Lower leg skin (tissue), 4 donors: Measurements from ENCODE around the gene DCDC2C. TPM values are rescaled to one million over a fixed set of nuclear protein-coding genes. Genes with fewer than 3 reads are reported as not detected.

Experiments used
- DNase-seq, 2 donors: peaks; one replicate each; pipeline ENCODE4 v3.0.0-alpha.2; 2019; ENCODE audit warnings: low spot score in 2 of 2
- H3K4me3 ChIP-seq: fragments of 200-600 bp; sonication (generic); 2 replicates; pipeline ENCODE4 v1.5.1; 2017; ENCODE audit warnings: mild to moderate bottlenecking, low read depth; ENCODE audit not compliant: poor library complexity, severe bottlenecking
- POLR2A ChIP-seq, 2 donors: fragments of 450-650 bp; IDR thresholded peaks; one replicate each; pipeline ENCODE4 v1.6.1; 2016 to 2017; ENCODE audit warnings: antibody characterized with exemption in 2 of 2, mild to moderate bottlenecking in 1 of 2, moderate library complexity in 1 of 2
- WGBS, 2 donors: methylation state at CpG; one replicate each; pipeline ENCODE4 v1.1.5; 2018; 5-methylcytosine and 5-hydroxymethylcytosine counted together
- intact Hi-C: fragments of 100-400 bp; cut with DNase I; formaldehyde crosslinking; loops from one replicate; pipeline ENCODE4 v1.15.0; 2023; ENCODE audit warnings: low total_unique reads
- total RNA-seq, 4 donors: library from RNA; depleted of rRNA; stranded (reverse); fragments of >200 nt; gene quantifications; one replicate each; pipeline ENCODE4 v1.1.0, GENCODE V29; 2016
- TF ChIP-seq, protein P1 (sequence below), 3 donors: fragments of 450-650 bp; IDR thresholded peaks; one replicate each; pipeline ENCODE4 v1.5.1; 2016; ENCODE audit warnings: antibody characterized with exemption in 3 of 3, mild to moderate bottlenecking in 3 of 3, moderate library complexity in 2 of 3

Gene DCDC2C
- total RNA-seq, 4 donors from 2014 or later = 0.16 TPM; not detected in 3

DNA sequence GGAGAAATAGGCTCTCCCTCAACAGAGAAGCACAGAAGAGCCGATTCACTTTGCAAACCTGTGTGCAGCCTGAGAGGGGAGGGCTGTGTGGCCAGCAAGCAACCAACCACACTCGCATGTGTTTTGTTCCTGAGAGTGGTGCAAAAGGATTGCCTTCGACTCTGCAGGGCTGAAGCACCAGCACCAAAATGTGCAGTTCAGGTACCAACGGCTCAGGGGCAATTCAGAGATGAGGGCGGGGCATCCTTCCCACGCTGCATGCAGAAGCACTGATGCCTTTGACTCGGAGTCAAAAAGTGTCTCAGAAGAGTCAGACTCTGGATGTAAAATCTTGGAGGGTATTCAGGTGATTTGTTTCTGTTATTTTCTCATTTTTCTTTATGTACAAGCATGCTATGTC is 55.5 kb downstream of the DCDC2C start:
- no peak overlapping the region for H3K4me3 ChIP-seq
- 59 to 63% methylated on average over 7 of the region's 7 CpGs for WGBS, 2 donors
- no peak for DNase-seq
- no peak for TF ChIP-seq POLR2A (IDR thresholded peaks at IDR 0.05)
- TF ChIP-seq, protein P1, sequence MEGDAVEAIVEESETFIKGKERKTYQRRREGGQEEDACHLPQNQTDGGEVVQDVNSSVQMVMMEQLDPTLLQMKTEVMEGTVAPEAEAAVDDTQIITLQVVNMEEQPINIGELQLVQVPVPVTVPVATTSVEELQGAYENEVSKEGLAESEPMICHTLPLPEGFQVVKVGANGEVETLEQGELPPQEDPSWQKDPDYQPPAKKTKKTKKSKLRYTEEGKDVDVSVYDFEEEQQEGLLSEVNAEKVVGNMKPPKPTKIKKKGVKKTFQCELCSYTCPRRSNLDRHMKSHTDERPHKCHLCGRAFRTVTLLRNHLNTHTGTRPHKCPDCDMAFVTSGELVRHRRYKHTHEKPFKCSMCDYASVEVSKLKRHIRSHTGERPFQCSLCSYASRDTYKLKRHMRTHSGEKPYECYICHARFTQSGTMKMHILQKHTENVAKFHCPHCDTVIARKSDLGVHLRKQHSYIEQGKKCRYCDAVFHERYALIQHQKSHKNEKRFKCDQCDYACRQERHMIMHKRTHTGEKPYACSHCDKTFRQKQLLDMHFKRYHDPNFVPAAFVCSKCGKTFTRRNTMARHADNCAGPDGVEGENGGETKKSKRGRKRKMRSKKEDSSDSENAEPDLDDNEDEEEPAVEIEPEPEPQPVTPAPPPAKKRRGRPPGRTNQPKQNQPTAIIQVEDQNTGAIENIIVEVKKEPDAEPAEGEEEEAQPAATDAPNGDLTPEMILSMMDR (IDR thresholded peaks at IDR 0.05) = no peak
- intact Hi-C loops = no loop called here

DNA sequence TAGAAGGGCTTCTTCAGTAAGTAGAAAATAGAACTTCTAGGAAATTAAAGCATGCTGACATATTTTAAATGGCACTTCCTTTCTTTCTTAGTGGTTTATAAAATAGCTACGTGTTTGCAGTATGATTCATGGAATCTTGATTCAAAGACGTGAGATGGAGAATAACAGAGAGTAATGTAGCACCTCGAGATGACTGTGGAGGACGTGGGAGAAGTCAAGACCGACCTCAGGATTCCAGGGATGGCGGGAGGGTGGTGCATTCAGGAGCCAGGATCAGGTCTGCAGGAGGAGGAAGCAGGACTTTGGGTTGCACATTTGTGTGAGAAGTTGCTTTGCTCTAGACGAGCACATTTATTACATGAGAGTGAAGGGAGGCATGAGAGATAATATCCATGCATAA is 56.0 kb downstream of the DCDC2C start:
- WGBS, 2 donors = 63 to 65% methylated on average over 7 of the region's 7 CpGs
- TF ChIP-seq, protein P1 (IDR thresholded peaks at IDR 0.05) = no peak
- TF ChIP-seq POLR2A (IDR thresholded peaks at IDR 0.05) = no peak
- no peak for DNase-seq
- H3K4me3 ChIP-seq = no peak overlapping the region
- intact Hi-C loops = no loop called here

DNA sequence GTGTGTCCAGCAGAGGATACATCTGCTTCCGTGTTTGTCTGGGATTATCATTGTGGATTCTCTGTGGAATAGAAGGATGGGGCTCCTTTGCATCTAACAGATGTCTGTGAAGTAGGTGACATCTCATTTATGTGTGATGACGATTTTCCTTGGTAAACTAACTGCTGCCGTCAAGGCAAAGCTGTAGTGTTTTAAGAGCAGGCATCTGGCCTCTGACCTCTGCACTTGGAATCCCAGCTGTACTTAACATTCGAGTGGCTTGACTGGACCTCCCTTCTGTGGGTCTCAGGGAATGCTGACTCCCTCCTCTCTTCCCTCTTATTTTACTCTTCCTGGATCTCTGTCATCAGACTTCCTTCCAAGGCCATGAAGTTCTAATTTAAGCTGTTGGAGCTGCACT is 56.4 kb downstream of the DCDC2C start:
- whole genome bisulfite sequencing, 2 donors = 64 to 69% methylated on average over 4 of the region's 4 CpGs
- intact Hi-C loops = no loop called here
- no peak overlapping the region for H3K4me3 ChIP-seq

DNA sequence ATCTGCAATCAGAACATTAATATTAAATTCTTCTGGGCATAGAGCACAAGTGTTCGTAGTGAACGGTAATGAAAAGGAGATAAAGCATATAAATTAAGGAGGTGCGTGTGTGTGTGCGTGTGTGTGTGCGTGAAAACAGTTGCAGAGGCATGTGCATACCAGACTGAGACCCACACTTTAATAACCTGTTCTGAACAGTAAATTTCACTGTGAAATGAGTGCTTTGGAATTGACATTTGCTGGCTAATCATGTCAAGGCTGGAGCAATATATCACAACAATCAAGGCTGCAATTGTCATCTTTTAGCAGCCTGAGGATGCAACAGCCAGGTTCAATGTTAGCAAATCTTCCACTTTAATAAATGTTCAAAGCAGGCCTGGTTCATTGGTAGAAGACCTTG is 57.9 kb downstream of the DCDC2C start:
- intact Hi-C loops = no loop called here
- H3K4me3 ChIP-seq = no peak overlapping the region
- TF ChIP-seq, protein P1 (IDR thresholded peaks at IDR 0.05) = no peak
- TF ChIP-seq POLR2A (IDR thresholded peaks at IDR 0.05) = no peak
- DNase-seq = peak in 1 of 2 donors; percentile 5
- WGBS, 2 donors = 68 to 69% methylated on average over 5 of the region's 5 CpGs

More for the DNA sequence above, 56.4 kb downstream of the DCDC2C start:
- no peak for DNase-seq
- TF ChIP-seq, protein P1 (IDR thresholded peaks at IDR 0.05) = no peak
- no peak for TF ChIP-seq POLR2A (IDR thresholded peaks at IDR 0.05)

DNA sequence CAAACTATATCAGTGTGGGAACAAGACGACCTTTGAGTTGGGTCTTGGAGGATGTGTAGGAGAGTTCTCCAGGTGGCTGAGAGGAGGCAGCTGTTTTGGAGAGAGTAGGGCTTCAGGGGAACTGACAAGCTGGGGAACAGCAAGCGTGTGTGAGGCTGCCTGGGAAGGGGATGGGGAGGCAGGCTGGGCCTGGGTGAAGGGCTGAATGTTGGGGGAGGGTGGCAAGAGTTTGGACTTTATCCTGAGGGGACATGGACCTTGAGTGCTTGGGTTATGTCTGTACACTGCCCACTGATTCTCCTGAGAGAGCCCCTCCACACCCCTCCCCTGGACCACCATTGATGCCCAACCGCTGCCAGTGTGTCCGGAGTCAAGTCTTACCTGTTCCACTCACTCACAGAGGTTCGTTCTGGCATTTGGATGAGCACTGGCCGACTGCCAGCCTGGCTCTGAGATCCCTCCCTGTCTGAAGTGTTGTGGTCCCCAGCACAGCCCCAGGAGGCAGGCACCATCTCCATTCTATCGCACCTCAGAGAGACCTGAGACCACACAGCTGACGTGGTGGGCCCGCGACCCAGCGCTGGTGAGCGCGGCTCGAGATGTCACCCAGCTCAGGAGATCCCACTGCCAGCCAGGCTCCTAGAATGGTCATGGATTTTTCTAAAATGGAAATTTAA is 59.5 kb downstream of the DCDC2C start:
- TF ChIP-seq, protein P1 (IDR thresholded peaks at IDR 0.05) = no peak
- TF ChIP-seq POLR2A (IDR thresholded peaks at IDR 0.05) = no peak
- intact Hi-C loops = no loop called here
- DNase-seq = peak in 1 of 2 donors; percentile 46
- no peak overlapping the region for H3K4me3 ChIP-seq
- WGBS, 2 donors = 84 to 88% methylated on average over 14 of the region's 14 CpGs

DNA sequence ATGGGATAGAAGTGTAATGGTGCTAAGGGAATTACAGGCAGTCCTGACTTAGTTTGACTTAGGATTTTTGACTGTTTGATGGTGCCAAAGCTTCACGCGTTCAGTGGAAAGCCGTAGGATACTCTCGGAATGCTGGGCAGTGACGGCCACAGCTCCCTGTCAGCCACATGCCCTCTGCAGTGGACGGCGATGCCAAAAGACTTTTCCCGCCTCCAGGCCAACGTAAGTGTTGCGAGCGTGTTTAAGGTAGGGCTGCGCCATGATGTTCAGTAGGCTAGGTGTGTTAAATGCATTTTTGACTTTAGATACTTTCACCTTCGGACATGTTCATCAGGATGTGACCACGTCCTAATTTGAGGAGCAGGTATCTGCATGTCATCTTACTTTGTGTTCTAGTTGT is 63.4 kb downstream of the DCDC2C start:
- TF ChIP-seq, protein P1 (IDR thresholded peaks at IDR 0.05) = no peak
- TF ChIP-seq POLR2A (IDR thresholded peaks at IDR 0.05) = no peak
- peak in 1 of 2 donors; percentile 42 for DNase-seq
- 85 to 86% methylated on average over 14 of the region's 14 CpGs for WGBS, 2 donors
- no peak overlapping the region for H3K4me3 ChIP-seq
- intact Hi-C loops = no loop called here
